Cardiac fibroblast (primary cell): ENCODE measurements around the gene UBE3B.

ENCODE experiments used
- DNase-seq, 2 donors: peaks; one replicate each; pipeline versions ENCODE4 v3.0.0 to v3.0.0-alpha.2; 2010; ENCODE audit warnings: low read depth in 2 of 2
- H3K4me3 ChIP-seq, 2 donors: replicated peaks in 1 of 2; 1 replicate in 1 of 2; 2 replicates in 1 of 2; pipeline ENCODE4 v1.5.1; 2011; ENCODE audit warnings: low read depth in 2 of 2, low read length in 2 of 2, mild to moderate bottlenecking in 2 of 2, moderate library complexity in 1 of 2
- TF ChIP-seq, protein P1 (sequence below): IDR thresholded peaks from one replicate; pipeline ENCODE4 v1.5.1; 2011; ENCODE audit warnings: low read depth, mild to moderate bottlenecking, low read length, inconsistent platforms

Gene UBE3B

GRCh38 chr12:109475121-109475520 lies 2.3 kb upstream of the UBE3B start:
- TF ChIP-seq, protein P1, sequence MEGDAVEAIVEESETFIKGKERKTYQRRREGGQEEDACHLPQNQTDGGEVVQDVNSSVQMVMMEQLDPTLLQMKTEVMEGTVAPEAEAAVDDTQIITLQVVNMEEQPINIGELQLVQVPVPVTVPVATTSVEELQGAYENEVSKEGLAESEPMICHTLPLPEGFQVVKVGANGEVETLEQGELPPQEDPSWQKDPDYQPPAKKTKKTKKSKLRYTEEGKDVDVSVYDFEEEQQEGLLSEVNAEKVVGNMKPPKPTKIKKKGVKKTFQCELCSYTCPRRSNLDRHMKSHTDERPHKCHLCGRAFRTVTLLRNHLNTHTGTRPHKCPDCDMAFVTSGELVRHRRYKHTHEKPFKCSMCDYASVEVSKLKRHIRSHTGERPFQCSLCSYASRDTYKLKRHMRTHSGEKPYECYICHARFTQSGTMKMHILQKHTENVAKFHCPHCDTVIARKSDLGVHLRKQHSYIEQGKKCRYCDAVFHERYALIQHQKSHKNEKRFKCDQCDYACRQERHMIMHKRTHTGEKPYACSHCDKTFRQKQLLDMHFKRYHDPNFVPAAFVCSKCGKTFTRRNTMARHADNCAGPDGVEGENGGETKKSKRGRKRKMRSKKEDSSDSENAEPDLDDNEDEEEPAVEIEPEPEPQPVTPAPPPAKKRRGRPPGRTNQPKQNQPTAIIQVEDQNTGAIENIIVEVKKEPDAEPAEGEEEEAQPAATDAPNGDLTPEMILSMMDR: no peak
- no peak for DNase-seq
- peak overlapping the region in 1 of 2 donors; percentile 90 for H3K4me3 ChIP-seq

DNA sequence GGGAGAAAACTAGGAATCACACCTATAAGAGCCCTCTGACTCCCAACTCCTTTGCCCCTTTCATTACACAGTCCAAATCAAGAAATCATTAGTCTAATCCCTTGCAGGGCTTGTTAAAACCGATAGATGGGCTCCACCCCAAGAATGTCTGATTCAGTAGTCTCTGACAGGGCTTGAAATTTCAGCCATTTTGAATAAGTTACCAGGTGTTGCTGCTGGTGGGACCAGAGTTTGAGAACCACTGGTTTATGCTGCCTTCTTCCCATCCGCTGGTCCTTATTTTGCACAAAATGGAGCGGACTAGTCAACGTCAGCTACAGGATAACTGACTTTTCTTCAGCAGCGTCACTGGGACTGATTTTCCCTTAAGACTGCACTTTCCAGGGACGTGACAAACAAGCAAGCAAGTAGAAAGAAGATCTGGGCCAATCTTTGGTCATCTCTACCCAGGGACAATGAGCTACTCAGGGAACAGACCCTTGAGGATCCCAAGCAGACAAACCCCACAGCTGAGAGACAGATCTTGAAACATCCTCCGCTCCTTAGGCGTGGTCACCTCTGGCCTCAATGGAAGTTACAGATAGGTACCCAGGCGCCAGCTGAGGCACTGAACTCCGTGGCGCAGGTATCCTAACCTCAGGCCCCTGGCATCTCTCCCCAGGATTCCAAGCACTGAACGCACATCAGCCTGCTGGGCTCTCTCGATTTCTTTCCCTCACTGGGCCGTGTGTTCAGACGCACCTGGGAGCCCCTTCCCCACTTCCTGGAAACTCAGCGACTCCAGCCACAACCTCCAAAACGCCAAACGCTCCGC lies 1.2 kb upstream of the UBE3B start:
- TF ChIP-seq, protein P1: no peak
- peak in 1 of 2 donors; percentile 29 for DNase-seq
- peak overlapping the region; percentile 90 to 93 for H3K4me3 ChIP-seq

GRCh38 chr12:109476807-109477184 lies 638 bp upstream of the UBE3B start:
- peak overlapping the region; percentile 90 to 93 for H3K4me3 ChIP-seq
- DNase-seq: no peak
- TF ChIP-seq, protein P1: no peak

GRCh38 chr12:109477963-109478315 lies 505 bp downstream of the UBE3B start:
- TF ChIP-seq, protein P1: no peak
- no peak for DNase-seq
- peak overlapping the region; percentile 90 to 93 for H3K4me3 ChIP-seq

DNA sequence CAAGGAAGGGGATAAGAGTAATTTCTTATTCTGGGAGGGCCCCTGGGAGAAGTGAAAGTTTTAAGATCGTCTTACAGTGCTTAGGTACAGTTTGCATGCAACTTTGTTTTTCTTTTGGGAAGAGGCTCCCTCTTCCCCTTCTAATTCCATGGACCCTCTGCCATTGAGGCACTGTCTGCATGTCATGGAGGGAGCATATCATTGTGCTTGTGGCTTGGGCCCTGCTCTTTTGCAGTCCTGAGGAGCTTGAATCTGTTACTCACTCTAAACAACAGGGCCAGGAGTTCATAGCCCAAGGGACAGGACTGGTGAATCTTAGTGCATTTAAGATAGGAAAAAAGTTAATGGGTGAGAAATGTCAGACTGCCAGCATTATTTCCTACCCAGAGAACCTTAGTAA lies 2.3 kb downstream of the UBE3B start:
- H3K4me3 ChIP-seq: no peak overlapping the region
- TF ChIP-seq, protein P1: no peak
- no peak for DNase-seq

DNA sequence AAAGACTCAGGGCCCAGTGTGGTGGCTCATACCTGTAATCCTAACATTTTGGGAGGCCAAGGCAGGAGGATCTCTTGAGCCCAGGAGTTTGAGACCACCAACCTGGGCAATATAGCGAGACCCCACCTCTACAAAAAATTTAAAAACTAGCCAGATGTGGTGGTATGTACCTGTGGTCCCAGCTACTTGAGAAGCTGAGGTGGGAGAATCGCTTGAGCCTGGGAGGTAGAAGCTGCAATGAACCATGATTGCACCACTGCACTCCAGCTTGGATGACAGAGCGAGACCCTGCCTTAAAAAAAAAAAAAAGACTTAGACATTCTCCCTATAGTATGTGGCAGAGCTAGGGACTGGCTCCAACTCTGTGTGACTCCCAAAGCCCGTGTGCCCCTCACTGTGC lies 2.9 kb downstream of the UBE3B start:
- TF ChIP-seq, protein P1: no peak
- DNase-seq: no peak
- H3K4me3 ChIP-seq: no peak overlapping the region

GRCh38 chr12:109481863-109482262 lies 4.4 kb downstream of the UBE3B start:
- no peak for DNase-seq
- TF ChIP-seq, protein P1: no peak
- no peak overlapping the region for H3K4me3 ChIP-seq
